Stimulated activated CD4-positive, alpha-beta T cell treated with anti-CD3 and anti-CD28 coated beads, Interleukin-2, amount 100 ng/mL, for 4 hours (primary cell): ENCODE results near the gene COPS8.

Experiments
- DNase-seq: peaks from one replicate; pipeline ENCODE4 v3.0.0-alpha.2; 2020; ENCODE audit warnings: low read depth

Gene COPS8

DNA sequence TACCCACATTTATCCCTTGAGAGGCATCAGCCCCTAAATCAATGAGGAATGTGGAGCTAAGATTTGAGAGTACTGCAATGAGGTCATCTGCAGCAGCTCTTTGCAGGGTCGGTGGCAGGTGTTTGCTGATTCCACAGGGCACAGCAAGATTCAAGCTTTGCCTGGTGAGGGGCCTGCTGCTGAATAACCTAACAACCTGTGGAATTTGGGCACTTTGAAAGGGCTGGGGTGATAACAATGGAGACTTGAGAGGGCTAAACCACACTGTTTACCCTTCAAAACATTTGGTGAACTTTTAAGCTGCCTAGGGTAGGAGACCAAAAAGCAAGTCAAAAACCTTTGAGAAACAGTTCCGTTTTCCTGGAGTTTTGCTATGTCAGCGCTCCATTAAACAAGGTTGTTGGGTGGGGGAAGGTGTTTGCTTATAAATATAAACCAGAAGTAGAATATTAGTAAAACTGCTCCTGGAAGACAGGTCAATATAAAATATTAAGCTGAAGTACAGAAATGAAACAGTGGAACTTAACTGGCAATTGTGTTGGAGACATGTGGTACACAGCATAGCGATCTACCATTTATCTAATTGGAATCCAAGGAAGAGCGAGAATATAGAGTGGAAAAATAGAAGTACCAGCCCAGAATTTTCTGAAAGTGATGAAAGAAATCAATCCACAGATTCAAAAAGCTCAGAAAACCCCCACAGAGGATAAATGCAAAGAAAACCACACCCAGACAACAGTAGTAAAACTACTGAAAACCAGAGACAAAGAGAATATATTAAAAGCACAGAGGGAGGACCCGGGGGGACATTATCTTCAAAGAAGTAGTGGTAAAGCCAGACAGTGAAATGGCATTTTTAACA lies 15.7 kb downstream of the COPS8 start:
- DNase-seq, result no peak

DNA sequence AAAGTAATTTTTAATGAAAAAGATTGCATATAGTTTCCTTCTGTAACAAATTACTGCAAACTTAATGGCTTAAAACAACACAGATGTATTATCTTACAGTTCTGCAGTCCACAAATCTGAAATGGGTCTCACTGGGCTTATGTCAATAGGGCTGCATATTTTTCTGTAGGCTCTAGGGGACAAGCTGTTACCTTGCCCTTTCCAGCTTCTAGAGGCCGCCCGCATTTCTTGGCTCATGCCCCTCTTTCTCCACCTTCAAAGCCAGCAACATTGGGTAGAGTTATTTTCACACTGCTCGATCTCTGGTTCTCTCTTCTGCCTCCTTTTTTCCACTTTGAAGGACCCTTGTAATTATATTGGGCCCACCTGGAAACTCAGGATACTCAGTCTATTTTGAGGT lies 16.7 kb downstream of the COPS8 start:
- DNase-seq, result no peak

DNA sequence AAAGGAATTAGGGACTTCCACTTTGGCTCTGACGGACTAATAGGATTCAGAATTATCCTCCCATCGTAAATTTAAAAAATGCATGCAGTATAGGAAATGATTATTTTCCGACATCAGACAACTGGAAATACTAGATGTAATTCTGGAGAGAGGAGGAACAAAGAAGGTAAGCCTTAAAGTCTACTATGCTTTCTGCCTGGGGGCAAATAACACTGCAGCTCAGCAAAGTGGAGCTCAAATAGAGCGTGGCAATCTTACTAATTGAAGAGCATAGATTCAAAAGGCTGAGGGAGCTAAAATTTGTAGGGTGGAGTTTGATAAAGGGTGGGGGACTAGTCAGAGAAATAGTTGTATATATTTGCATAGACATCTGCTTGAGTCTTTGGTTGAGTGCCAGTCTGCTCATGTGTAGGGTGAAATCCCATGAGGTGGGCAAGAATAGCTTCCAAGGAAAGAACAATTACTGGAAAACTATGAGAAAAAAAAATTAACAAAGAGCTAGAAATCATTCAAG lies 23.8 kb downstream of the COPS8 start:
- no peak for DNase-seq

- DNase-seq, result no peak
Measured at GRCh38 chr2:237113026-237113795, 27.5 kb downstream of the COPS8 start.

DNA sequence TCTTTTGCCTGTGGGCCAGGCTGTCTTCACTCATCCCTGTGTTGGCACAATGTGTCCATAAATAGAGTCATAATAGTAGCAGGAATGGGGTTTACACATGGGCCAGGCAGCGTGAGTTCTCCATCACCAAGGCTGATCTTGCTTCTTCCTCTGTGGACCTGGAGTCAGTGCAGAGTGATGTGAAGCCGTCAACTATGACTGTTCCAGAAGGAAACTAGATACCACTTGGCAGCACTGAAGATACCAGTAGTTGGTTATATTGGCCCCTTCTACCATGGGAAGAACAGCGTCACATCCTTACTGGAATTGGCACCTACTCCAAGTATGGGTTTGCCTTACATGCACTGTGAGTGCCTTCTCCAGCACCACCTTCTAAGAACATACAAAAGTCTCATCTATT lies 30.2 kb downstream of the COPS8 start:
- DNase-seq, result no peak

DNA sequence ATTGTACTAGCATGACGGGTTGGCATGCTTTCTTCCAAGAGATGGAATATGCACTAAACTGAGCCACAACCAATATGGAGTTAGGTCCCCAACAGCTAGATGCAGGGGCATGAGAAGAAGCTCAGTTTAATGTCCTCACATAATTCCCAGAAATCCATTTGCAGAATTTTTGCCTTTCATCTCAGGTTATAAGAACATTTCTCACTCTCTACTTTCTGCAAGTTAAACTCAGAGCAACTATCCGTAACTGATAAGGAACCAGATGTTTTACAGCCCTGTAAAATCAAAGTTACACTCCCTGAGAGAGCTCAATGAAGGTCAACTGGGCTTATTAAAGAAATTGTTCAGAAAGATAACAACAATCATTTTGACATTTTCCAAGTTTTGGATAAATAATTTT lies 30.7 kb downstream of the COPS8 start:
- DNase-seq, result no peak

GRCh38 chr2:237118025-237118424 lies 32.3 kb downstream of the COPS8 start:
- DNase-seq, result no peak

GRCh38 chr2:237118561-237119155 lies 33.0 kb downstream of the COPS8 start:
- no peak for DNase-seq

DNA sequence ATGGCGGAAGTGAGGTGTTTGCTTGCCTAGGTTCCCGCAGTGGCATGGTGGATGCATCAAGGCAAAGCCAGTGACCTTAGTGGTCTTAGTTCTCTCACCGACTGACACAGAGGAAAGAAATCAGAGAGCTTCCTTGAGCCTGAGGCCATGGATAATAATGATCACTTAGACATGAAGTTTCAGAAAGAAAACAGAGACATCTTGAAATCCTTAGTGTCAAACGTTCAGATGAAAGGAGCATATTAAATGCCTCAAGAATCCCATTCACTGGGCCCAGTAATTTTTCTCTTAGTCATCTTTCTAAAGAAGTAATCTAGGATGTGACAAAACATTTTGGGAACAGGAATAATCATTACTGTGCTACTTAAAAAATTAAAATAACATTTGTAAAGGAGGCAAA lies 35.2 kb downstream of the COPS8 start:
- no peak for DNase-seq

- DNase-seq, result no peak
Measured at GRCh38 chr2:237121321-237121720, 35.6 kb downstream of the COPS8 start.

DNA sequence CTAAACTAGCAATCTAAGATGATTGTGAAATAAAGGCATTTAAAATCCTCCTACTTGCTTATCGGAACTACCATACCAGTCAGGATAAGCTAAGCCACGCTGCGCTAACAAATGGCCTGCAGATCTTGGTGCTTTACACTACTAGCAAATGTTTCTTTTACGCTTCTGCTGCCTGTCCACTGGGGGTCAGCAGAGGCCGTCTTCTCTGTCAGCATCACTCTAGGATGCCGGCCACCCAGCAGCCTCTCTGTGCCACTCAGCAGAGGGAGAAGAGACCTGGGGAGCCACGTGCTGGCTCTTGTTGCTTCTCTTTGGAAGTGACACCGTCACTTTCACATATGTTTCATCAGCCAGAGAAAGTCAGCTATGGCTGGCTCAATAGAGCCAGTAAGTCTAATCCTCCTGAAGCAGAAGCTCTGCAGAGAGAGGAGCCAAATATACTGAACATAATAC lies 36.6 kb downstream of the COPS8 start:
- DNase-seq, result peak; percentile 16

- no peak for DNase-seq
Measured at GRCh38 chr2:237124820-237125219, 39.1 kb downstream of the COPS8 start.

DNA sequence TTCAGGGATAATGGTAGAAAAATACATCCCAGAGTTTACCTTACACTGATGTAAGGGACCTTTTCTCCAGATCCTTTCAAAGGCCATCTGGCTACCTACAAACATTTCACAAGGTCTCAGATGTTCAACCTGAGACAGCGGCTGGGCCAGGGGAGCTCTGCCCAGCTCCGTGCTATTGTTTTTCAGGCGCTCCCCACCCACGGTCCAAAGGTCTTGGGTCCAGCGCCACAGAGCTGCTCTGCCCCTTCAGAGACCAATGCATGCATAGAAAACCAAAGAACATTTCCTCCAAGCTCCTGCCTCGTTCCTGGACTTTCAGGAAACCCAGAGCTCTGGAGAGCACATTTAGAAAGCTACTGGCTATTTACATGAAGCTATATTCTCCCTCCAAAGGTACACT lies 40.3 kb downstream of the COPS8 start:
- DNase-seq, result no peak

- no peak for DNase-seq
Measured at GRCh38 chr2:237126519-237127174, 41.0 kb downstream of the COPS8 start.

- peak; percentile 21 for DNase-seq
Measured at GRCh38 chr2:237128026-237128703, 42.5 kb downstream of the COPS8 start.

GRCh38 chr2:237128845-237129592 lies 43.3 kb downstream of the COPS8 start:
- DNase-seq, result no peak

DNA sequence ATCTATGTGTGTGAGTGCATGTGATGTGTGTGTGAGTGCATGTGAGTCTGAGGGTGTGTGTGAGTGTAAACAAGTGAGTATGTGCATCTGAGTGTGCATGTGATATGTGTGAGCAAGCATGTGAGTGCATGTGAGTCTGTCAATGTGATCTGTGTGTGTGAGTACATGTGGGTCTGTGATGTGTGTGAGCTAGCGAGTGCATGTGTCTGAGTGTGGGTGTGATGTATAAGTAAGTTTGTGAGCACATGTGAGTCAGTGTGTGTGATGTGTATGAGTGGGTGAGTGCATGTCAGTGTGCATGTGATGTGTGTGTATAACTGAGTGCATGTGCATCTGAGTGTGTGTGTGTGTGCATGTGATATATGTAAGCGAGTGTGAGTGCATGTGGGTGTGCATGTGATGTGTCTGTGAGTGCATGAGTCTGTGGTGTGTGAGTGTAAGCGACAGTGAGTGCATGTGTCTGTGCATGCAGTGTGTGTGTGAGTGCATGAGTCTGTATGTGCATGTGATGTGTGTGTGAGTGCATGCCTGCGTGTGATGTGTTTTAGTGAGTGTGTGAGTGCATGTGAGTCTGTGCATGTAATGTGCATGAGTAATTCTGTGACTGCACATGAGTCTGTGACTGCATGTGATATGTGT lies 44.1 kb downstream of the COPS8 start:
- DNase-seq, result no peak

DNA sequence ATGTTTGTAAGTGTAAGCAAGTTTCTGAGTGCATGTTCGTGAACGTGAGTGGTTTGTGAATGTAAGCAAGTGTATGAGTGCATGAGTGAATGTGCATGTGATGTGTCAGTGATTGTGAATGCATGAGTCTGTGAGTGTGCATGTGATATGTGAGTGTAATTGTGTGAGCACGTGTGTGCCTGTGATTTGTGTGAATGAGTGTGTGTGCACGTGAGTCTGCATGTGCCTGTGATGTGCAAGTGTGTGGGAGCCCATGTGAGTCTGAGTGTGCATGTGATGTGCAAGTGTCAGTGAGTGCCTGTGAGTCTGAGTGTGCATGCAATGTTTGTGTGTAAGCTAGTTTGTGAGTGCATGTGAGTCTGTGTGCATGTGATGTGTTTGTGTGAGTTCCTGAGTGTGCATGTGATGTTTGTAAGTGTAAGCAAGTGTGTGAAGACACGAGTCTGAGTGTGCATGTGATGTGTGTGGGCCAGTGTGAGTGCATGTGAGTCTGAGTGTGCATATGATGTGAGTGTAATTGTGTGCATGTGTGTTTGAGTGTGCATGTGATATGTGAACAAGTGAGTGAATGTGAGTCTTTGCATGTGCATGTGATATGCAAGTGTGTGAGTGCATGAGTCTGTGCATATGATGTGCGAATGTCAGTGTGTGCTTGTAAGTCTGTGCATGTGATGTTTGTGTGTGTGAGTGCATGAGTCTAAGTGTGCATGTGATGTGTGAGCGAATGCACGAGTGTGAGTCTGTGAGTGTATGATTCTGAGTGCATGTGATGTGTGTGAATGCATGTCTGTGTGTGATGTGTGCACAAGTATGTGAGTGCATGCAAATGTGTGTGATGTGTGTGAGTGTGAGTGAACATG lies 45.1 kb downstream of the COPS8 start:
- no peak for DNase-seq
